Measurements from ENCODE around the gene HSD3B2.

GRCh38 chr1:119471566-119471965, 56.6 kb downstream of the HSD3B2 start:
- TF ChIP-seq POLR2AphosphoS5 (IDR thresholded peaks at IDR 0.05) (no peak), MXI1 (conservative IDR thresholded peaks at IDR 0.05; ENCODE audit: poor library complexity, severe bottlenecking) (no peak), CTCF (IDR thresholded peaks at IDR 0.05; ENCODE audit: poor library complexity, severe bottlenecking) (no peak), SMC3 (conservative IDR thresholded peaks at IDR 0.05; ENCODE audit: poor library complexity) (no peak), REST (IDR thresholded peaks at IDR 0.05; ENCODE audit: borderline replicate concordance) (no peak), TAF1 (IDR thresholded peaks at IDR 0.05; ENCODE audit: low read depth) (no peak), EZH2 (IDR thresholded peaks at IDR 0.05; ENCODE audit: borderline replicate concordance, insufficient read depth, low read length, poor library complexity, severe bottlenecking) (no peak), RAD21 (conservative IDR thresholded peaks at IDR 0.05) (no peak)
